Measurements from ENCODE around the gene ZNF555.

DNA sequence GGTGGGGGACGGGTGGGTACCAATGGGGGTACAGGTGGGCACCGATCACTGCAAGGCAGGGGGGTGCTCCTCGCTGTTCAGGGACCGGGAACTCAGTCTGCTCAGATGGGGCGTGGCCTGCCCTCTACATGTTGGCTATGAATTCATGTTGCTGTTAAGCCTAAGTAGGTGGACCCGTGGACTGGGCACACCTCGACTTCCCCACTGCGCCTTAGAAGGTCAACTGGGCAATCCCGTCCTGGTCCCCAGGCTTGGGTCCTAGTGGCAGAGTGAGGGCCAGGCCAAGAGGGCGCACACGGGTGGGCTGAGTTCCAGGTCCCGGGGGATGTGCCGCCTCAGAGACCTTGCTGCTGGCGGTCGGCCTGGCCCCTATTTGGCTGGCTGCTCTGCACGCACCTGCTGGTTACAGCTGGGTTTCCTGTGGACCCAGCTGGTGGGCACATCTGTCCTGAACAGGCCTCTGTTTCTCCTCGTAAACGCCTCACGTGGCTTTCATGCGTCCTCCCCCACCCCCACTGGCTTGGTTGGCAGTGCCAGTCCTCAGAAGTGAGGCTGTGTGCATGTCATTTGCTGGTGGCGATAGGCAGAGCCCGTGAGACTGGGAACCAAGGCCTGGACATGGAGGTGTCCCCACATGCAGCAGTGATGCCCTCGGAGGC is 35.2 kb upstream of the ZNF555 start:
- TF ChIP-seq, protein P1, sequence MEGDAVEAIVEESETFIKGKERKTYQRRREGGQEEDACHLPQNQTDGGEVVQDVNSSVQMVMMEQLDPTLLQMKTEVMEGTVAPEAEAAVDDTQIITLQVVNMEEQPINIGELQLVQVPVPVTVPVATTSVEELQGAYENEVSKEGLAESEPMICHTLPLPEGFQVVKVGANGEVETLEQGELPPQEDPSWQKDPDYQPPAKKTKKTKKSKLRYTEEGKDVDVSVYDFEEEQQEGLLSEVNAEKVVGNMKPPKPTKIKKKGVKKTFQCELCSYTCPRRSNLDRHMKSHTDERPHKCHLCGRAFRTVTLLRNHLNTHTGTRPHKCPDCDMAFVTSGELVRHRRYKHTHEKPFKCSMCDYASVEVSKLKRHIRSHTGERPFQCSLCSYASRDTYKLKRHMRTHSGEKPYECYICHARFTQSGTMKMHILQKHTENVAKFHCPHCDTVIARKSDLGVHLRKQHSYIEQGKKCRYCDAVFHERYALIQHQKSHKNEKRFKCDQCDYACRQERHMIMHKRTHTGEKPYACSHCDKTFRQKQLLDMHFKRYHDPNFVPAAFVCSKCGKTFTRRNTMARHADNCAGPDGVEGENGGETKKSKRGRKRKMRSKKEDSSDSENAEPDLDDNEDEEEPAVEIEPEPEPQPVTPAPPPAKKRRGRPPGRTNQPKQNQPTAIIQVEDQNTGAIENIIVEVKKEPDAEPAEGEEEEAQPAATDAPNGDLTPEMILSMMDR (IDR thresholded peaks at IDR 0.05; ENCODE audit: poor library complexity) = no peak
- TF ChIP-seq EZH2 (IDR thresholded peaks at IDR 0.05; ENCODE audit: borderline replicate concordance) = no peak

Data from hepatocyte (in vitro differentiated cells).